ENCODE data around the gene JAKMIP2. TPM values are rescaled to one million over a fixed set of nuclear protein-coding genes. Genes with fewer than 3 reads are reported as not detected.

JAKMIP2 gene
- total RNA-seq, 1 donor from 2014 or later, result not detected

GRCh38 chr5:147633173-147633572 lies 149.4 kb downstream of the JAKMIP2 start:
- Histone ChIP-seq H3K4me3 (ENCODE audit: low read depth, low read length) (no peak overlapping the region), H3K36me3 (ENCODE audit: control insufficient read depth, insufficient read depth, low read length) (no peaks in the 10 kb centered on the region), H3K27me3 (ENCODE audit: control insufficient read depth, insufficient read depth, low read length) (no peaks in the 10 kb centered on the region)
- DNase-seq (ENCODE audit: low read depth) (no peak), FAIRE-seq (no peak)
- TF ChIP-seq CTCF (IDR thresholded peaks at IDR 0.05; ENCODE audit: insufficient read depth, low read length, severe bottlenecking), result no peak

GRCh38 chr5:147631428-147632003 lies 151.0 kb downstream of the JAKMIP2 start:
- H3K27me3 ChIP-seq (ENCODE audit: control insufficient read depth, insufficient read depth, low read length), result peaks cover 2% of the 10 kb centered on the region
- DNase-seq (ENCODE audit: low read depth), result no peak

GRCh38 chr5:147629196-147629595 lies 153.3 kb downstream of the JAKMIP2 start:
- H3K27me3 ChIP-seq (ENCODE audit: control insufficient read depth, insufficient read depth, low read length), result peaks cover 2% of the 10 kb centered on the region
- FAIRE-seq, result no peak
- no peak for DNase-seq (ENCODE audit: low read depth)
- no peak for TF ChIP-seq CTCF (IDR thresholded peaks at IDR 0.05; ENCODE audit: insufficient read depth, low read length, severe bottlenecking)
- H3K4me3 ChIP-seq (ENCODE audit: low read depth, low read length), result no peak overlapping the region
- no peaks in the 10 kb centered on the region for H3K36me3 ChIP-seq (ENCODE audit: control insufficient read depth, insufficient read depth, low read length)

More at GRCh38 chr5:147631428-147632003, 151.0 kb downstream of the JAKMIP2 start:
- H3K4me3 ChIP-seq (ENCODE audit: low read depth, low read length), result no peak overlapping the region
- no peak for FAIRE-seq
- TF ChIP-seq CTCF (IDR thresholded peaks at IDR 0.05; ENCODE audit: insufficient read depth, low read length, severe bottlenecking), result no peak
- H3K36me3 ChIP-seq (ENCODE audit: control insufficient read depth, insufficient read depth, low read length), result no peaks in the 10 kb centered on the region

GRCh38 chr5:147628058-147628895 lies 154.3 kb downstream of the JAKMIP2 start:
- peak; percentile 76 for TF ChIP-seq CTCF (IDR thresholded peaks at IDR 0.05; ENCODE audit: insufficient read depth, low read length, severe bottlenecking)
- Histone ChIP-seq H3K36me3 (ENCODE audit: control insufficient read depth, insufficient read depth, low read length) (no peaks in the 10 kb centered on the region), H3K27me3 (ENCODE audit: control insufficient read depth, insufficient read depth, low read length) (peaks cover 2% of the 10 kb centered on the region), H3K4me3 (ENCODE audit: low read depth, low read length) (no peak overlapping the region)
- DNase-seq (ENCODE audit: low read depth), result peak; percentile 71
- no peak for FAIRE-seq

- TF ChIP-seq CTCF (IDR thresholded peaks at IDR 0.05; ENCODE audit: insufficient read depth, low read length, severe bottlenecking), result no peak
- H3K4me3 ChIP-seq (ENCODE audit: low read depth, low read length), result no peak overlapping the region
- FAIRE-seq, result no peak
These were observed 156.1 kb downstream of the JAKMIP2 start for GRCh38 chr5:147626464-147626863.

More at GRCh38 chr5:147626464-147626863, 156.1 kb downstream of the JAKMIP2 start:
- H3K27me3 ChIP-seq (ENCODE audit: control insufficient read depth, insufficient read depth, low read length), result peaks cover 2% of the 10 kb centered on the region
- DNase-seq (ENCODE audit: low read depth), result no peak
- no peaks in the 10 kb centered on the region for H3K36me3 ChIP-seq (ENCODE audit: control insufficient read depth, insufficient read depth, low read length)

All from bronchial epithelial cell (primary cell).